ENCODE measurements around the gene MOSPD3.

DNA sequence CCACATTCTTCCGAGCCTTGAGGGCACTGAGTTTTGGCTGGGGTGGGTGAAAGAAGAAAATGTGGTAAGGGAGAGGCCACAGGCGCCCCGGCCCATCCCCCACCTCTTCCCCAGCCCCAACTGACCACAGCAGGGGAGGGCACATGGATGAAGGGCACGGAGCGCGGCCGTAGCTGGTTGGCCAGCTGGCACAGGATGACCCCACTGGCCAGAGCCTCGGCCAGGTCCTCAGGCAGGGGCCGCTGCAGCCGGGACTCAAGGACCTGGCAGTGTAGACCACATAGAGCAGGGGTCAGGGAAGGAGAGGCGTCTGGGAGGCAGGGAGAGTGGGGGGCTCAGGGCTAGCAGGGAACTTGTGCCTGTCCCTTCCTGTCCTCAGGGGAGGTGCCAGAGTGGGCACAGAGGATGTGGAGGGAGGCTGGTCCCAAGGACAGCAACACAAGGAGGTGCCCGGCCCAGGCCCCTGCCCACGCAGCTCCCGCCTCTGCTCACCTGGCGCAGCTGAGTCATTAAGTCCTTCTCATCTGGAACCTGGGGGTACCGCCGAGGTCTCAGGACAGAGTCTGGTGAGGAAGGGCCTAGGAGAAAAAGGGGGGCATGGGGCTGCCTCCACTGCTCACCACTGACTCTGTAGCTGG lies 36.5 kb upstream of the MOSPD3 start:
- TF ChIP-seq, protein P1, sequence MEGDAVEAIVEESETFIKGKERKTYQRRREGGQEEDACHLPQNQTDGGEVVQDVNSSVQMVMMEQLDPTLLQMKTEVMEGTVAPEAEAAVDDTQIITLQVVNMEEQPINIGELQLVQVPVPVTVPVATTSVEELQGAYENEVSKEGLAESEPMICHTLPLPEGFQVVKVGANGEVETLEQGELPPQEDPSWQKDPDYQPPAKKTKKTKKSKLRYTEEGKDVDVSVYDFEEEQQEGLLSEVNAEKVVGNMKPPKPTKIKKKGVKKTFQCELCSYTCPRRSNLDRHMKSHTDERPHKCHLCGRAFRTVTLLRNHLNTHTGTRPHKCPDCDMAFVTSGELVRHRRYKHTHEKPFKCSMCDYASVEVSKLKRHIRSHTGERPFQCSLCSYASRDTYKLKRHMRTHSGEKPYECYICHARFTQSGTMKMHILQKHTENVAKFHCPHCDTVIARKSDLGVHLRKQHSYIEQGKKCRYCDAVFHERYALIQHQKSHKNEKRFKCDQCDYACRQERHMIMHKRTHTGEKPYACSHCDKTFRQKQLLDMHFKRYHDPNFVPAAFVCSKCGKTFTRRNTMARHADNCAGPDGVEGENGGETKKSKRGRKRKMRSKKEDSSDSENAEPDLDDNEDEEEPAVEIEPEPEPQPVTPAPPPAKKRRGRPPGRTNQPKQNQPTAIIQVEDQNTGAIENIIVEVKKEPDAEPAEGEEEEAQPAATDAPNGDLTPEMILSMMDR (IDR thresholded peaks at IDR 0.05; ENCODE audit: low read length), result no peak
- TF ChIP-seq EZH2 (IDR thresholded peaks at IDR 0.05; ENCODE audit: borderline replicate concordance, low read length), result no peak

All from OCI-LY1 (cell line).